ENCODE measurements around the gene CCDC157.
"Not testable (repeated sequence)": the region's sequence is repeated elsewhere in the genome, so short reads cannot be mapped to it uniquely, and the experiment has no call there.

CCDC157 gene

GRCh38 chr22:30392661-30393321 is 36.0 kb downstream of the CCDC157 start:
- FAIRE-seq = no peak

GRCh38 chr22:30393322-30393680 is 36.5 kb downstream of the CCDC157 start:
- no peak for FAIRE-seq

GRCh38 chr22:30393885-30394284 is 37.1 kb downstream of the CCDC157 start:
- FAIRE-seq = no peak

- FAIRE-seq = no peak
These were observed 40.3 kb downstream of the CCDC157 start, which contains the start of gene SEC14L2 for GRCh38 chr22:30396871-30397655. SEC14L2 (plus strand) TSS chr22:30397018; CDS start chr22:30397117, 99 bp downstream.

- FAIRE-seq = no peak
These were observed 41.1 kb downstream of the CCDC157 start for GRCh38 chr22:30397656-30398635.

- FAIRE-seq = no peak
These were observed 42.2 kb downstream of the CCDC157 start for GRCh38 chr22:30398685-30399680.

- FAIRE-seq = no peak
These were observed 42.9 kb downstream of the CCDC157 start for GRCh38 chr22:30399718-30400117.

GRCh38 chr22:30400159-30400558 is 43.4 kb downstream of the CCDC157 start:
- no peak for FAIRE-seq

GRCh38 chr22:30401024-30401423 is 44.2 kb downstream of the CCDC157 start:
- FAIRE-seq = not testable (repeated sequence)

- no peak for FAIRE-seq
These were observed 45.4 kb downstream of the CCDC157 start for GRCh38 chr22:30402028-30402765.

- not testable (repeated sequence) for FAIRE-seq
These were observed 45.9 kb downstream of the CCDC157 start for GRCh38 chr22:30402766-30403104.

GRCh38 chr22:30404307-30404706 is 47.5 kb downstream of the CCDC157 start:
- no peak for FAIRE-seq

- no peak for FAIRE-seq
These were observed 48.9 kb downstream of the CCDC157 start for GRCh38 chr22:30405731-30406130.

- no peak for FAIRE-seq
These were observed 49.6 kb downstream of the CCDC157 start for GRCh38 chr22:30406400-30406799.

- FAIRE-seq = no peak
These were observed 51.7 kb downstream of the CCDC157 start for GRCh38 chr22:30408388-30409102.

GRCh38 chr22:30411780-30412179 is 55.0 kb downstream of the CCDC157 start:
- no peak for FAIRE-seq

GRCh38 chr22:30413001-30413400 is 56.2 kb downstream of the CCDC157 start:
- FAIRE-seq = no peak

GRCh38 chr22:30413745-30414524 is 57.1 kb downstream of the CCDC157 start:
- FAIRE-seq = no peak

- no peak for FAIRE-seq
These were observed 57.8 kb downstream of the CCDC157 start for GRCh38 chr22:30414525-30415047.
